Spleen (tissue), 13 donors: Measurements from ENCODE around the gene UPK1B. TPM values are rescaled to one million over a fixed set of nuclear protein-coding genes. Genes with fewer than 3 reads are reported as not detected.
"Not testable (repeated sequence)": the region's sequence is repeated elsewhere in the genome, so short reads cannot be mapped to it uniquely, and the experiment has no call there.

Source experiments
- DNase-seq: peaks from one replicate; pipeline ENCODE4 v3.0.0-alpha.2; 2020
- H3K27ac ChIP-seq, 8 donors: fragments of 200-600 bp; sonication (generic) in 7 of 8; 1 replicate in 4 of 8; 2 replicates in 4 of 8; pipeline versions ENCODE4 v1.5.0 to v1.8.0; 2016 to 2021; ENCODE audit warnings: inconsistent platforms in 4 of 8, mild to moderate bottlenecking in 4 of 8, moderate library complexity in 1 of 8
- H3K27me3 ChIP-seq, 7 donors: fragments of 200-600 bp; sonication (generic) in 6 of 7; replicated peaks in 1 of 7; 1 replicate in 4 of 7; 2 replicates in 3 of 7; pipeline versions ENCODE4 v1.5.0 to v1.8.0; 2016 to 2021; ENCODE audit warnings: inconsistent platforms in 3 of 7, mild to moderate bottlenecking in 1 of 7
- H3K36me3 ChIP-seq, 6 donors: fragments of 200-600 bp; sonication (generic) in 5 of 6; 1 replicate in 4 of 6; 2 replicates in 2 of 6; pipeline versions ENCODE4 v1.5.0 to v1.8.0; 2016 to 2021; ENCODE audit warnings: inconsistent platforms in 2 of 6
- H3K4me1 ChIP-seq, 6 donors: fragments of 200-600 bp; sonication (generic) in 5 of 6; 1 replicate in 3 of 6; 2 replicates in 3 of 6; pipeline versions ENCODE4 v1.5.0 to v1.8.0; 2016 to 2021; ENCODE audit warnings: inconsistent platforms in 3 of 6
- H3K4me3 ChIP-seq, 8 donors: fragments of 200-600 bp; sonication (generic) in 7 of 8; 1 replicate in 4 of 8; 2 replicates in 4 of 8; pipeline versions ENCODE4 v1.5.0 to v1.8.0; 2016 to 2021; ENCODE audit warnings: inconsistent platforms in 4 of 8, mild to moderate bottlenecking in 4 of 8, moderate library complexity in 2 of 8
- H3K9me3 ChIP-seq, 8 donors: fragments of 200-600 bp; sonication (generic) in 7 of 8; 1 replicate in 4 of 8; 2 replicates in 4 of 8; pipeline versions ENCODE4 v1.5.0 to v1.8.0; 2016 to 2021; ENCODE audit warnings: inconsistent platforms in 4 of 8
- CTCF ChIP-seq, 11 experiments: fragments of 200-600 bp in 7 of 11; fragments of 450-650 bp in 4 of 11; sonication (generic) in 4 of 11; IDR thresholded peaks in 8 of 11; conservative IDR thresholded peaks in 3 of 11; 1 replicate in 7 of 11; 2 replicates in 4 of 11; pipeline versions ENCODE4 v1.4.0 to v1.8.0; 2016 to 2021; ENCODE audit warnings: antibody characterized with exemption in 11 of 11, inconsistent platforms in 4 of 11, mild to moderate bottlenecking in 1 of 11
- POLR2A ChIP-seq, 3 donors: fragments of 450-650 bp; IDR thresholded peaks; one replicate each; pipeline ENCODE4 v1.5.1; 2017; ENCODE audit warnings: antibody characterized with exemption in 3 of 3, mild to moderate bottlenecking in 1 of 3
- POLR2AphosphoS5 ChIP-seq, 3 donors: sonication (generic); formaldehyde crosslinking; IDR thresholded peaks; one replicate each; pipeline ENCODE4 v1.5.1; 2017; ENCODE audit warnings: antibody characterized with exemption in 3 of 3
- WGBS, 5 donors: extraction: QIAGEN DNeasy Blood & Tissue Kit in 3 of 5; methylation state at CpG; one replicate each; pipeline versions ENCODE4 v1.1.5 to v1.1.7; 2013 to 2018; 5-methylcytosine and 5-hydroxymethylcytosine counted together
- intact Hi-C: fragments of 100-400 bp; cut with DNase I; formaldehyde crosslinking; loops from one replicate; pipeline ENCODE4 v1.15.0; 2023; ENCODE audit warnings: low total_unique reads
- long read RNA-seq, 2 donors: transcript quantifications; one replicate each; lab custom pipeline, GENCODE V29; 2026
- polyA plus RNA-seq, 3 donors: library from polyadenylated mRNA; stranded (reverse); fragments of 200-250 nt; gene quantifications; one replicate each; pipeline ENCODE4 v1.2.1, GENCODE V29; 2013
- total RNA-seq, 7 donors: library from RNA; depleted of rRNA in 3 of 7; stranded (reverse); fragments of >200 nt in 3 of 7; fragmentation: NEBNext Ultra II Directional in 4 of 7; extraction: Animal tissue kit (Norgen Biotek cat#: 25700) in 4 of 7; gene quantifications; one replicate each; pipeline versions ENCODE4 v1.1.0 to v1.2.1, GENCODE V29; 2016 to 2021
- donor health status: healthy with polysubstance abuse.
- donor health status: DM: no; HTN: no; CAD: no; lungs with moderate emphysema.
- donor health status: DM: no; HTN: no; CAD: no.
- donor health status: Bipolar disorder and iron deficiency.
- donor health status: healthy.
- donor health status: DM: no; HTN: no; CAD: no.
- donor health status: DM: yes; HTN: yes; CAD: no.

The UPK1B gene
- total RNA-seq, result not detected
- not detected for polyA plus RNA-seq
- long read RNA-seq, donor 1, result 0 reads
- long read RNA-seq, donor 2, result 0 reads

- Histone ChIP-seq H3K36me3 (no peaks in the 10 kb centered on the region), H3K27me3 (peaks cover 0 to 7% (median 0%) of the 10 kb centered on the region in 7 donors), H3K27ac (no peak within 1 kb of the TSS), H3K9me3 (no peaks in the 10 kb centered on the region), H3K4me3 (no peak within 1 kb of the TSS), H3K4me1 (no peaks in the 10 kb centered on the region)
- 38 to 59% (median 42%) methylated on average over 13 of the region's 13 CpGs for WGBS, 5 donors
- no peak for DNase-seq
- intact Hi-C loops, result no loop called here
- no peak for TF ChIP-seq POLR2AphosphoS5 (IDR thresholded peaks at IDR 0.05)
- TF ChIP-seq POLR2A (IDR thresholded peaks at IDR 0.05), result no peak
- TF ChIP-seq CTCF (IDR thresholded peaks at IDR 0.05 in 8 of 11, conservative IDR thresholded peaks at IDR 0.05 in 3 of 11), result no peak
These were observed at the start of gene UPK1B for GRCh38 chr3:119173325-119173724. UPK1B (plus strand) TSS chr3:119173598; CDS start chr3:119186742, 13,144 bp downstream.

- Histone ChIP-seq H3K27ac (no peak overlapping the region), H3K4me3 (no peak overlapping the region), H3K9me3 (peaks cover 0 to 1% (median 0%) of the 10 kb centered on the region in 8 donors), H3K36me3 (no peaks in the 10 kb centered on the region), H3K4me1 (no peaks in the 10 kb centered on the region), H3K27me3 (peaks cover 0 to 10% (median 0%) of the 10 kb centered on the region in 7 donors)
- intact Hi-C loops, result no loop called here
- WGBS, 5 donors, result 90 to 95% (median 92%) methylated on average over 10 of the region's 10 CpGs
- TF ChIP-seq CTCF (IDR thresholded peaks at IDR 0.05 in 8 of 11, conservative IDR thresholded peaks at IDR 0.05 in 3 of 11), result no peak
- TF ChIP-seq POLR2A (IDR thresholded peaks at IDR 0.05), result no peak
- no peak for TF ChIP-seq POLR2AphosphoS5 (IDR thresholded peaks at IDR 0.05)
- no peak for DNase-seq
These were observed 48.1 kb upstream of the UPK1B start for GRCh38 chr3:119125342-119125741.

- Histone ChIP-seq H3K27me3 (peaks cover 0 to 10% (median 0%) of the 10 kb centered on the region in 7 donors), H3K27ac (no peak overlapping the region), H3K4me1 (no peaks in the 10 kb centered on the region), H3K9me3 (no peaks in the 10 kb centered on the region), H3K36me3 (no peaks in the 10 kb centered on the region), H3K4me3 (no peak overlapping the region)
- intact Hi-C loops, result no loop called here
- TF ChIP-seq CTCF (IDR thresholded peaks at IDR 0.05 in 8 of 11, conservative IDR thresholded peaks at IDR 0.05 in 3 of 11) (no peak), POLR2AphosphoS5 (IDR thresholded peaks at IDR 0.05) (no peak), POLR2A (IDR thresholded peaks at IDR 0.05) (no peak)
- WGBS, 5 donors, result 74 to 84% (median 80%) methylated on average over 17 of the region's 17 CpGs
- DNase-seq, result no peak
These were observed 47.5 kb upstream of the UPK1B start for GRCh38 chr3:119125742-119126504.

DNA sequence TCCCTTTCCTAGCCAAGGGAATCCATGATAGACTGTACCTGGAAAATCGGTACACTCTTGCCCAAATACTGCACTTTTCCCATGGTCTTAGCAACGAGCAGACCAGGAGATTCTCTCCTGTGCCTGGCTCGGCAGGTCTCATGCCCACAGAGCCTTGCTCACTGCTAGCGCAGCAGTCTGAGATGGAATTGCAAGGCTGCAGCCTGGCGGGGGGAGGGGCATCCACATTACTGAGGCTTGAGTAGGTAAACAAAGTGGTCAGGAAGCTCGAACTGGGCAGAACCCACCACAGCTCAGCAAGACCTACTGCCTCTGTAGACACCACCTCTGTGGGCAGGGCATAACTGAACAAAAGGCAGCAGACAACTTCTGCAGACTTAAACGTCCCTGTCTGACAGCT is 43.1 kb upstream of the UPK1B start:
- H3K36me3 ChIP-seq, H3K9me3 ChIP-seq, DNase-seq, H3K4me1 ChIP-seq, H3K4me3 ChIP-seq, H3K27me3 ChIP-seq, intact Hi-C loops, H3K27ac ChIP-seq: not testable (repeated sequence)
- 46 to 63% (median 55%) methylated on average over 4 to 7 of the region's 7 CpGs for WGBS, 5 donors

GRCh38 chr3:119132291-119132690 is 41.1 kb upstream of the UPK1B start:
- intact Hi-C loops, DNase-seq, H3K27me3 ChIP-seq, H3K36me3 ChIP-seq, H3K4me1 ChIP-seq, H3K27ac ChIP-seq, H3K4me3 ChIP-seq, H3K9me3 ChIP-seq: not testable (repeated sequence)
- WGBS, 5 donors, result 85 to 96% (median 94%) methylated on average over 4 of the region's 4 CpGs

GRCh38 chr3:119139360-119139759 is 34.0 kb upstream of the UPK1B start:
- H3K36me3 ChIP-seq, H3K4me3 ChIP-seq, H3K4me1 ChIP-seq, intact Hi-C loops, H3K27me3 ChIP-seq, H3K9me3 ChIP-seq, H3K27ac ChIP-seq, DNase-seq: not testable (repeated sequence)
- 72 to 91% (median 75%) methylated on average over 4 of the region's 4 CpGs for WGBS, 5 donors
